Measurements from ENCODE around the gene STK26.
"Not testable (repeated sequence)": the region's sequence is repeated elsewhere in the genome, so short reads cannot be mapped to it uniquely, and the experiment has no call there.

DNA sequence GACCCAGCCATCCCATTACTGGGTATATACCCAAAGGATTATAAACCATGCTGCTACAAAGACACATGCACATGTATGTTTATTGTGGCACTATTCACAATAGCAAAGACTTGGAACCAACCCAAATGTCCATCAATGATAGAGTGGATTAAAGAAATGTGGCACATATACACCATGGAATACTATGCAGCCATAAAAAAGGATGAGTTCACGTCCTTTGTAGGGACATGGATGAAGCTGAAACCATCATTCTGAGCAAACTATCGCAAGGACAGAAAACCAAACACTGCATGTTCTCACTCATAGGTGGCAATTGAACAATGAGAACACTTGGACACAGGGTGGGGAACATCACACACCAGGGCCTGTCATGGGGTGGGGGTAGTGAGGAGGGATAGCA is 12.9 kb upstream of the STK26 start:
- TF ChIP-seq, protein P1, sequence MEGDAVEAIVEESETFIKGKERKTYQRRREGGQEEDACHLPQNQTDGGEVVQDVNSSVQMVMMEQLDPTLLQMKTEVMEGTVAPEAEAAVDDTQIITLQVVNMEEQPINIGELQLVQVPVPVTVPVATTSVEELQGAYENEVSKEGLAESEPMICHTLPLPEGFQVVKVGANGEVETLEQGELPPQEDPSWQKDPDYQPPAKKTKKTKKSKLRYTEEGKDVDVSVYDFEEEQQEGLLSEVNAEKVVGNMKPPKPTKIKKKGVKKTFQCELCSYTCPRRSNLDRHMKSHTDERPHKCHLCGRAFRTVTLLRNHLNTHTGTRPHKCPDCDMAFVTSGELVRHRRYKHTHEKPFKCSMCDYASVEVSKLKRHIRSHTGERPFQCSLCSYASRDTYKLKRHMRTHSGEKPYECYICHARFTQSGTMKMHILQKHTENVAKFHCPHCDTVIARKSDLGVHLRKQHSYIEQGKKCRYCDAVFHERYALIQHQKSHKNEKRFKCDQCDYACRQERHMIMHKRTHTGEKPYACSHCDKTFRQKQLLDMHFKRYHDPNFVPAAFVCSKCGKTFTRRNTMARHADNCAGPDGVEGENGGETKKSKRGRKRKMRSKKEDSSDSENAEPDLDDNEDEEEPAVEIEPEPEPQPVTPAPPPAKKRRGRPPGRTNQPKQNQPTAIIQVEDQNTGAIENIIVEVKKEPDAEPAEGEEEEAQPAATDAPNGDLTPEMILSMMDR (conservative IDR thresholded peaks at IDR 0.05; ENCODE audit: low read depth, low read length) = not testable (repeated sequence)
- TF ChIP-seq EZH2 (IDR thresholded peaks at IDR 0.05; ENCODE audit: low read length, unreplicated experiment); EZH2phosphoT487 (IDR thresholded peaks at IDR 0.05; ENCODE audit: borderline replicate concordance, low read length): not testable (repeated sequence)

Data from PC-3 (cell line).